HG02852 (cell line): Measurements from ENCODE around the gene MOSPD3.

Source experiments
- ATAC-seq: cut with Tn5 transposase; IDR thresholded peaks from one replicate; pipeline ENCODE4 v1.9.1; 2021; ENCODE audit warnings: mild to moderate bottlenecking, moderate library complexity; ENCODE audit not compliant: unreplicated experiment

MOSPD3 gene

GRCh38 chr7:100590077-100590737 lies 22.1 kb upstream of the MOSPD3 start:
- no peak for ATAC-seq

GRCh38 chr7:100591596-100591995 lies 20.7 kb upstream of the MOSPD3 start:
- no peak for ATAC-seq

GRCh38 chr7:100595188-100595587 lies 17.2 kb upstream of the MOSPD3 start:
- no peak for ATAC-seq

DNA sequence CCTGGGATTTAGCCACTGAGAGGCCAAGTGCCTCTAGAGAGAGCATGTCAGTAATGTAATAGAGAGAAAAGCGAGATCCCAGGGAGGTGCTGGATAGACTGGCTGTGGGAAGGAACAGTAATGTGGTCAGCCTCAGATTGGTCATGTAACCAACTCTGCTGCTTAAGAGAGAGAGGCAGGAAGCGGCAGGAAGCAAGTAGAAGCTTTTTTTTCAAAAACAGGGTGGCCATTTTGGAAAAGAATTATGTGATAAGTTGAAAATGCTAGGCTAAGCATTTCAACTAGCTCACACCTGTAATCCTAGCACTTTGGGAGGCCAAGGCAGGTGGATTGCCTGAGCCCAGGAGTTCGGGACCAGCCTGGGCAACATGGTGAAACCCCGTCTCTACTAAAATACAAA lies 13.9 kb upstream of the MOSPD3 start:
- no peak for ATAC-seq

- no peak for ATAC-seq
These were observed 12.2 kb upstream of the MOSPD3 start for GRCh38 chr7:100599911-100600729.

- no peak for ATAC-seq
These were observed 11.7 kb upstream of the MOSPD3 start for GRCh38 chr7:100600730-100601038.

- ATAC-seq: no peak
These were observed 9.2 kb upstream of the MOSPD3 start for GRCh38 chr7:100602889-100603725.

DNA sequence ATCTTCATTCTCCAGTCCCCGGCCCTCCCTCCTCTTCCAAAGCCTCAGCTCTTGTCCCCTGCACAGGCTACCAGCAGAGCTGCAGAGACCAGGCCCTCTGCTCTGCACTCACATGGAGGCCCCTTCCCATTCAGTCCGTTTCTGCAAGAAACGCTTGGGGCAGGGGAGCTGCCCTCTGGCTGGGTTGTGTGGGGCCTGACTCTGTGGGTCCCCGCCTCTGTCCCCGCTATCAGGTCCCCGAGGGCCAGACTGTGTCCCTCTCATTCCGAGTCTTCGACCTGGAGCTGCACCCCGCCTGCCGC lies 8.7 kb upstream of the MOSPD3 start:
- ATAC-seq: no peak

DNA sequence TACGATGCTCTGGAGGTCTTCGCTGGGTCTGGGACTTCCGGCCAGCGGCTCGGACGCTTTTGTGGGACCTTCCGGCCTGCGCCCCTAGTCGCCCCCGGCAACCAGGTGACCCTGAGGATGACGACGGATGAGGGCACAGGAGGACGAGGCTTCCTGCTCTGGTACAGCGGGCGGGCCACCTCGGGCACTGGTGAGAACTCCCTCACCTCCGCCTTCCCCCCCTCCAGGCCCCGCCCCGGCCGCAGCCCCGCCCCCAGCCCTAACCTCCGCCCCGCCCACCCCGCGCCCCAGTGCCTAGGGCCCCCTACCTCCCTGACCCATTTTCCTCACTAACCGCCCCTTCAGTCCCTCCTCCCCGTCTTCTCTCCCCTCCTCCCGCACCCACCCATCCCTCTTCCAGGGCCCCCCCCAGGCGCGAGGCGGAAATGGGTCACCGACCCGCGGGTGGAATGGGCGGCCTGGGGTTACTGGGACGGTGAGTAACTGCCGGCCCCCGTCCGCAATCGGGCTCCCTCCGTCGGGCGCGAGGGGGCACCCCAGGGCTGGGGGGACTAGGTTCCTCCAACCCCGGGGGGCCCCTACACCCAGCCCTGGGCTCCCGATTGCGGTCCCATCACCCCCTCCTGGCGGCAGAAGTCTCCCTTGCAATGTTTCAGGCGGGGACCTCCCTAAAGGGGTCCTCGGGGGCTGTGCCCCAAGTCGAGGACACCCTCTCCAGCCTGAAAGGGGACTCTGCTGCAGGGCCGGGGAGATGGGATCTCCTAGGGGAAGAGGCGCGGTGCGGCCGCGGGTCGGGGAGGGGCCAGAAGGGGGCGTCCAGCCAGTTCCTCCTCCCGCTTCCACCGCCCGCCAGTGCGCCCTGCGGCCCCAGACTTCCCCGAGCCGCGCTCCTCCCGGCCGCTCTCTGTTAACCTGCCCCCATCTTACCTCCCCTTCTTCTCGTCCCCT lies 8.0 kb upstream of the MOSPD3 start:
- peak; percentile 57 for ATAC-seq

- no peak for ATAC-seq
These were observed 7.1 kb upstream of the MOSPD3 start for GRCh38 chr7:100604976-100605911.

DNA sequence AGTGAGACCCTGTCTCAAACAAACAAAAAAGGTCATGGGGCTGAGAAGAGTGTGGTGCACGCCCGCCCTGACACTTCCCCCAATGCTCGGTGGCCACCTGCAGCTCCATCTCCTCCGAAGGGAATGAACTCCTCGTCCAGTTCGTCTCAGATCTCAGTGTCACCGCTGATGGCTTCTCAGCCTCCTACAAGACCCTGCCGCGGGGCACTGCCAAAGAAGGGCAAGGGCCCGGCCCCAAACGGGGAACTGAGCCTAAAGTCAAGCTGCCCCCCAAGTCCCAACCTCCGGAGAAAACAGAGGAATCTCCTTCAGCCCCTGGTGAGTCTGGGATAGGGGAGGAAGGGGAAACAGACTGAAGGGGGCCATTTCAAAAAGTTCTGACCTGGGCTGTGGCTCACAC lies 6.0 kb upstream of the MOSPD3 start:
- no peak for ATAC-seq

DNA sequence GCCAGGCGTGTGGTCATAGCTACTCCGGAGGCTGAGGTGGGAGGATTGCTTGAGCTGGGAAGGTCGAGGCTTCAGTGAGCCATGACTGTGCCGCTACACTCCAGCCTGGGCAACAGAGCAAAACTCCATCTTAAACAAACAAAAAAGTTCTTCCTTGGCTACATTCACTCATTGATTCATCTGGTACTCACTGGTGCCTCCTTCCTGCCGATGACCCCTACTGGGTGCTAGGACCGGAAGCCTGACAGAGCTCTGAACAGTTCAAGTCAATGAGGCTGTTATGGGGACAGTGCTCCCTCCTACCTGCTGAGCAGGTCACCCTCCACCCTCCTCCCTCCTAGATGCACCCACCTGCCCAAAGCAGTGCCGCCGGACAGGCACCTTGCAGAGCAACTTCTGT lies 5.2 kb upstream of the MOSPD3 start:
- ATAC-seq: no peak

DNA sequence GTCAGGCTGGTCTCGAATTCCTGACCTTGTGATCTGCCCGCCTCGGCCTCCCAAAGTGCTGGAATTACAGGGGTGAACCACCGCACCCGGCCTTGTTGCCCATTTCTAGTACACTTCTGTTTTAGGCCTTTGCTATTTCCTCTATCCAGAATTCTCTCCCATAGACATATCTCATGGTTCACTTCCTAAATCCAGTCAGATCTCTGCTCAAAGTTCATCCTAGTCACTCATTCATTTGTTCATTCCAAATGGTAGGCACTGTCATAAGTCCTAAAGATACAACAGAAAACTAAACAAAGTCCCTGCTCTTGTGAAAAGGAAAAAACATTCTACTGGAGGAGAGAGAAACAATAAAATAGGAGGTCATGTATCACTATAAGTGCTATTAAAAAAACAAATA lies 2.4 kb upstream of the MOSPD3 start:
- ATAC-seq: no peak

DNA sequence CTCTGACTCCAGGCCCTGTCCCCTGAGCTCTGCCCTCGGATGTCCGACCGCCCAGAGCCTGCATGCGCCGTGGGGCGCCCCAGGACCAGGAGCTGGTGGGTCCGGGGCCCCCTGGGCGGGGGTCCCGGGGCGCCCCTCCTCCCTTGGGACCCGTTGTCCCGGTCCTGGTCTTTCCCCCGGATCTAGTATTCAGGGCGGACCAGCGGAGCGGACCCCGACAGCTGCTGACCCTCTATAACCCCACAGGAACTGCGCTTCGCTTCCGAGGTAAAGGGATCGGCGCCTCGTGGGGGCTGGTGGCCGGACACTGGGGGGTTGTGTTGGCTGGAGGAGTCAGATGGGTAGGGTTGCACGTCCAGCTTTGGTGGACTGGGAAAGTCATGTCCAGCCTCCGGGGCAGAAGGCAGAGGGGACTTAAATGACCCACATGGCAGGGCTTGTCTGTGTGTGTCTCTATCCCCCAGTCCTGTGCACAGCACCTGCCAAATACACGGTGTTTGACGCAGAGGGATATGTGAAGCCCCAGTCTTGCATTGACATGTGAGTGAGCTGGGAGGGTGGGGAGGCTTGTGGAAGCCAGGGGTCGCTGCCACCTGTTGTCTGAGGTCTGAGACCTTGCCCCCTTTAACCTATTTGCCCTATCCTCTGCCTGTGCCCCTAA lies 520 bp downstream of the MOSPD3 start:
- peak; percentile 3 for ATAC-seq

- ATAC-seq: no peak
These were observed 1.3 kb downstream of the MOSPD3 start for GRCh38 chr7:100613412-100614175.

GRCh38 chr7:100614308-100614861 lies 2.0 kb downstream of the MOSPD3 start:
- ATAC-seq: no peak

GRCh38 chr7:100620239-100620638 lies 7.9 kb downstream of the MOSPD3 start:
- no peak for ATAC-seq

- no peak for ATAC-seq
These were observed 8.5 kb downstream of the MOSPD3 start for GRCh38 chr7:100620804-100621203.
